ENCODE data around the gene ATP4B. TPM values are rescaled to one million over a fixed set of nuclear protein-coding genes. Genes with fewer than 3 reads are reported as not detected.

The ATP4B gene
- total RNA-seq, 4 donors from 2014 or later = not detected

GRCh38 chr13:113649212-113649611, 8.8 kb downstream of the ATP4B start:
- TF ChIP-seq POLR2A (IDR thresholded peaks at IDR 0.05) (no peak), CTCF (IDR thresholded peaks at IDR 0.05) (no peak), EP300 (IDR thresholded peaks at IDR 0.05) (no peak)
- Histone ChIP-seq H3K4me3 (no peak overlapping the region), H3K9me3 (no peaks in the 10 kb centered on the region), H3K36me3 (no peaks in the 10 kb centered on the region), H3K27ac (no peak overlapping the region), H3K4me1 (peaks cover 0 to 18% (median 4%) of the 10 kb centered on the region in 4 donors), H3K27me3 (no peaks in the 10 kb centered on the region)
- WGBS, 2 donors = 85 to 90% methylated on average over 17 of the region's 17 CpGs
- DNase-seq (ENCODE audit: low spot score in 2 of 2) = peak in 1 of 2 donors; percentile 1

- Histone ChIP-seq H3K27me3 (no peaks in the 10 kb centered on the region), H3K27ac (peak overlapping the region in 2 of 4 donors; percentile 21 to 81), H3K9me3 (no peaks in the 10 kb centered on the region), H3K36me3 (no peaks in the 10 kb centered on the region), H3K4me1 (peaks cover 0 to 18% (median 4%) of the 10 kb centered on the region in 4 donors), H3K4me3 (no peak overlapping the region)
- TF ChIP-seq EP300 (IDR thresholded peaks at IDR 0.05) (no peak), POLR2A (IDR thresholded peaks at IDR 0.05) (no peak), CTCF (IDR thresholded peaks at IDR 0.05) (no peak)
- WGBS, 2 donors = 90 to 92% methylated on average over 13 of the region's 13 CpGs
- peak in 1 of 2 donors; percentile 11 for DNase-seq (ENCODE audit: low spot score in 2 of 2)
Observed at GRCh38 chr13:113648216-113648610, 9.8 kb downstream of the ATP4B start.

GRCh38 chr13:113647351-113648215, 10.4 kb downstream of the ATP4B start:
- TF ChIP-seq CTCF (IDR thresholded peaks at IDR 0.05) (no peak), POLR2A (IDR thresholded peaks at IDR 0.05) (no peak), EP300 (IDR thresholded peaks at IDR 0.05) (peak; percentile 81 to 87)
- no peaks in the 10 kb centered on the region for H3K9me3 ChIP-seq
- peak overlapping the region; percentile 33 to 81 (median 50) for H3K27ac ChIP-seq
- no peak overlapping the region for H3K4me3 ChIP-seq
- DNase-seq (ENCODE audit: low spot score in 2 of 2) = peak; percentile 77 to 79
- no peaks in the 10 kb centered on the region for H3K36me3 ChIP-seq
- peaks cover 0 to 18% (median 4%) of the 10 kb centered on the region in 4 donors for H3K4me1 ChIP-seq
- 53 to 64% methylated on average over 41 to 42 of the region's 42 CpGs for WGBS, 2 donors
- H3K27me3 ChIP-seq = no peaks in the 10 kb centered on the region

GRCh38 chr13:113646921-113647340, 11.1 kb downstream of the ATP4B start:
- peak in 1 of 2 donors; percentile 5 for DNase-seq (ENCODE audit: low spot score in 2 of 2)
- peaks cover 0 to 18% (median 4%) of the 10 kb centered on the region in 4 donors for H3K4me1 ChIP-seq
- peaks cover 0 to 2% (median 0%) of the 10 kb centered on the region in 3 donors for H3K36me3 ChIP-seq
- no peak overlapping the region for H3K4me3 ChIP-seq
- TF ChIP-seq POLR2A (IDR thresholded peaks at IDR 0.05) = no peak
- TF ChIP-seq EP300 (IDR thresholded peaks at IDR 0.05) = no peak
- no peak for TF ChIP-seq CTCF (IDR thresholded peaks at IDR 0.05)
- no peaks in the 10 kb centered on the region for H3K9me3 ChIP-seq
- peak overlapping the region; percentile 33 to 81 (median 48) for H3K27ac ChIP-seq
- WGBS, 2 donors = 79 to 84% methylated on average over 10 of the region's 10 CpGs
- H3K27me3 ChIP-seq = no peaks in the 10 kb centered on the region

GRCh38 chr13:113646376-113646775, 11.6 kb downstream of the ATP4B start:
- Histone ChIP-seq H3K4me3 (no peak overlapping the region), H3K36me3 (peaks cover 0 to 8% (median 0%) of the 10 kb centered on the region in 3 donors), H3K27me3 (no peaks in the 10 kb centered on the region), H3K4me1 (peaks cover 0 to 18% (median 4%) of the 10 kb centered on the region in 4 donors), H3K9me3 (no peaks in the 10 kb centered on the region), H3K27ac (peak overlapping the region in 2 of 4 donors; percentile 51 to 81)
- DNase-seq (ENCODE audit: low spot score in 2 of 2) = peak in 1 of 2 donors; percentile 9
- no peak for TF ChIP-seq CTCF (IDR thresholded peaks at IDR 0.05)
- TF ChIP-seq EP300 (IDR thresholded peaks at IDR 0.05) = no peak
- TF ChIP-seq POLR2A (IDR thresholded peaks at IDR 0.05) = no peak
- 48 to 50% methylated on average over 11 of the region's 11 CpGs for WGBS, 2 donors
